Left renal cortex interstitium (tissue), 4 donors: Measurements from ENCODE around the gene FKBP3. TPM values are rescaled to one million over a fixed set of nuclear protein-coding genes. Genes with fewer than 3 reads are reported as not detected.
"Not testable (repeated sequence)": the region's sequence is repeated elsewhere in the genome, so short reads cannot be mapped to it uniquely, and the experiment has no call there.

ENCODE experiments used
- DNase-seq, 4 donors: peaks; one replicate each; pipeline ENCODE4 v3.0.0-alpha.2; 2013; ENCODE audit warnings: low read depth in 4 of 4, low spot score in 2 of 4, missing footprints in 1 of 4
- polyA plus RNA-seq, 4 donors: library from polyadenylated mRNA; unstranded; fragments of 120-200 nt; gene quantifications; one replicate each; pipeline ENCODE4 v1.2.1, GENCODE V29; 2013; ENCODE audit not compliant: insufficient read length in 4 of 4

Gene FKBP3
- 100 to 1,000 TPM; 117 to 136 (median 127) TPM for polyA plus RNA-seq

- DNase-seq: peak; percentile 93 to 98 (median 94)
Observed at GRCh38 chr14:45134051-45134958, at the start of gene FKBP3. TSS of gene FKBP3 (minus strand) at chr14:45134481. CDS start at chr14:45134456, 25 bp downstream.

DNA sequence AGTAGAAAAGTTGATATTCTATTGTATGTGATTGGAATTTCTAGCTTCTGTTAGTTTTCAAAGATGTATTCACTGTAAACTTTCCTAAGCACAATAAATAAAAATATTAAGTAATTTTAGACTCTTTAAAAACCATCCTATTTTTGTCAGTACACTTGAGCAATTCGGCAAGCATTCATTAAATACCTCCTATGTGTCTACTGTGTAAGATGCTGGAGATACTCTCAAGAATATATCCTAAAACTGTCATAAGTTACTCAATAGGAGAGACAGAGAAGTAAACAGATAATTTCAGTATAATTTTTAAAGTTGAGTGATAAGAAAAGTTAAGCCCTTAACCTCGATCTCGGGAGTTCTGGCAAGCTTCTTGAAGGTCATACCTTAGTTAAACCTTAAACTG is 47.5 kb upstream of the FKBP3 start:
- no peak for DNase-seq

GRCh38 chr14:45181329-45181728 is 47.0 kb upstream of the FKBP3 start:
- DNase-seq: no peak

DNA sequence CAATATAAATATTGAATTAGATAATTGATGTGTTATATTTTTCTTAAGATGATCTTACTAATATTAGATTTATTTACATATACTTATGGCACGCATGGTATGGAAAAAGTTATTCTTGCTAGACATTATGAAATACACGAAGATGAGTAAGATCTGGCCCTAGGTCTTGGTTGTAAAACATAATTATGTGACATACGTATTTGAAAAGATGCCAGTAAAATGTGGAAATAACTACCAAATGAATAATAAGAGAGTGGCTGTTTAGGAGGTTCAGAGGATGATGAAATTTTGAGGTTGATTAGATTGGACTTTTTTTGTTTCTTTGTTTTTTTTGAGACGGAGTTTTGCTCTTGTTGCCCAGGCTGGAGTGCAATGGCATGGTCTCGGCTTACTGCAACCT is 42.8 kb upstream of the FKBP3 start:
- DNase-seq: no peak

- no peak for DNase-seq
Observed at GRCh38 chr14:45169906-45170305, 35.6 kb upstream of the FKBP3 start.

- DNase-seq: no peak
Observed at GRCh38 chr14:45156067-45156466, 21.8 kb upstream of the FKBP3 start.

DNA sequence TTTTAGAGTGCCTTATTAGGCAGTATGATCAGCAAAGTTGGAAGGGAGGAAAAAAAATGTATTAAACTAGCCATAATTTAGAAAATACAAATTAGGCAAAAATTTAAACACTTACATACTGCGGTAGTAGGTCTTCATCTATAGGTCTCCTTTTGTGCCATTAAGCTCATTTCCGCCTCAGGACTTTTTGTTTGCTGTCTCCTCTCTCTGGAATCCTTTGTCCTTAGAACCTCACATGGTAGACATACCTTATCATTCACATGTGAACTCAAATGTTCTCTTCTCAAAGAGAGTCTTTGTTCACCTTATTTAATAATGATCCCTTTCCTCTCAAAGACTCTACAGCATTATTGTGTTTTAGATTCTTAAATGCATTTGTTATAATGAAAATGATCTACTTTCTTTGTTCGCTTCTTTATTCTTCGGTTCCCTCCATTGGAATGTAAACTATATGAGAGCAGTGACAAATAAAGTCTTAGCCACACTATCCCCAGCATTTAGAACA is 16.2 kb upstream of the FKBP3 start:
- DNase-seq: no peak

GRCh38 chr14:45149602-45150001 is 15.3 kb upstream of the FKBP3 start:
- DNase-seq: no peak

DNA sequence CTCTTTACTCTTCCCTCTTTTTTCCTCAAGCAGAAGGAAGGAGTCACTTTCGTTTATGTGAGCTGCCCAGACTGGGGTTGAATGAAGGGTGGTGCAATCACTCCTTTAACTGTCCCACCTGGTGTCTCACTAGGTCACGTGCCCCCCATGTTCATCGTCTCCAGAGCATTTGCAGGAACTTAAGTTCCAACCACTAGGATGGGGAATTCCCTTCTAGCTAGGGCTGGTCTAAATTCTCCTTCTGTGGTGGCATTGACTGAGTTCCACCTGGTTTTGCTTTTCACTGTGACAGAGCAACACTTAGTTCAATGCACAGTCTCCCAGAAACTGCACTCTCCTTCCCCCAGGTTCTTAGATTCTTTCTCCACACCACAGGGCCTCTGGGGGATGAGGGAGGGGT is 10.9 kb upstream of the FKBP3 start:
- no peak for DNase-seq

DNA sequence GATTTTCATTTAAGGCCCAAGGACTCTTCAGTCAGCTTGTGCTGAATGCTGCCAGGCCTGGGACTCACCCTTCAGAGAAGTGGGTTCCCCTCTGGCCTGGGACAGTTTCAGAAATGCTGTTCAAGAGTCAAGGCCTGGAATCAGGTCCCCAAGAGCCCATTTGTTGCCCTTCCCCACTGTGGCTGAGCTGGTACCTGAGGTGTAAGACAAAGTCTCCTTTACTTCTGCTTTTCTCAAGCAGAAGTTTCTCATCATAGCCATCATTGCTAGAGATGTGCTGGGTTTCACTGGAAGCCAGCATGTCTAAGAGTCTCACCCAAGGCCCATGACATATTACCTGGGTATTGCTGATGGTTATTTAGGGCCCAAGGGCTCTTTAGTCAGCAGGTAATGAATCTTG is 10.4 kb upstream of the FKBP3 start:
- DNase-seq: no peak

GRCh38 chr14:45142083-45142482 is 7.8 kb upstream of the FKBP3 start:
- DNase-seq: not testable (repeated sequence)

DNA sequence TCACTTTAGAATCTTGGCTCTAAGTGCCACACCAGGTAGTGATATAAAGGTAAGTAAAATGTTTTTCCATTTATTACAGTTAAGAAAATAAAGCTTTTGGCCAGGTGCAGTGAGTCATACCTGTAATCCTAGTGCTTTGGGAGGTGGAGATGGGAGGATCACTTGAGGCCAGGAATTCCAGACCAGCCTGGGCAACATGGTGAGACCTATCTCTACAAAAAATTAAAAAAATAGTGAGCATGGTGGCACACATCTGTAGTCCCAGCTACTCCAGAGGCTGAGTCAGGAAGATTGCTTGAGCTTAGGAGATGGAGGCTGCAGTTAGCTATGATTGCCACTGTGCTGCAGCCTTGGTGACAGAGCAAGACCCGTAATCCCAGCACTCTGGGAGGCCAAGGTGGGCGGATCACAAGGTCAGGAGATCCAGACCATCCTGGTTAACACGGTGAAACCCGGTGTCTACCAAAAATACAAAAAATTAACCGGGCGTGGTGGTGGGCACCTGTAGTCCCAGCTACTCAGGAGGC is 6.4 kb upstream of the FKBP3 start:
- no peak for DNase-seq

- peak in 1 of 4 donors; percentile 0 for DNase-seq
Observed at GRCh38 chr14:45136399-45136798, 2.1 kb upstream of the FKBP3 start.

GRCh38 chr14:45135659-45136395 is 1.5 kb upstream of the FKBP3 start, which contains the start of gene FANCM:
TSS of gene FANCM (plus strand) at chr14:45135930. CDS start at chr14:45136032, 102 bp downstream.
- DNase-seq: peak; percentile 92 to 99 (median 96)

GRCh38 chr14:45135156-45135555 is 875 bp upstream of the FKBP3 start:
- DNase-seq: peak in 1 of 4 donors; percentile 22

DNA sequence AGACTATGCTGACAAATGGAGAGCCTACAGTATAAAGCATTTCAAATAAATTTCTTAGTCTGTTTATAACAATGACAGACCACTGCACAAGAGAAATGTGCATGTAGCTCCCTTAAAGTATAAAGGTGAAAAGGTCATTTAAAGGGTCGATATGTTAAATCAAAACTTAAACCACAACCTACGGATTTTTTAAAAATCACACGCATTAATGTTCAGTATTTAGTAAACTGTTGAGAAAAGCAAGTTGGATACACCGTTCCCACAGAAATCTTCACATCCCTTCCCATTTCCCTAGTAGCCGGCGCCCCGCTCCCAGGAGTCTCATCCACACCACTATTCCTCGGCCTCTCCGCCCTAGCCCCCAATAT is 614 bp downstream of the FKBP3 start:
- peak in 1 of 4 donors; percentile 2 for DNase-seq

- no peak for DNase-seq
Observed at GRCh38 chr14:45128963-45129629, 5.2 kb downstream of the FKBP3 start.

DNA sequence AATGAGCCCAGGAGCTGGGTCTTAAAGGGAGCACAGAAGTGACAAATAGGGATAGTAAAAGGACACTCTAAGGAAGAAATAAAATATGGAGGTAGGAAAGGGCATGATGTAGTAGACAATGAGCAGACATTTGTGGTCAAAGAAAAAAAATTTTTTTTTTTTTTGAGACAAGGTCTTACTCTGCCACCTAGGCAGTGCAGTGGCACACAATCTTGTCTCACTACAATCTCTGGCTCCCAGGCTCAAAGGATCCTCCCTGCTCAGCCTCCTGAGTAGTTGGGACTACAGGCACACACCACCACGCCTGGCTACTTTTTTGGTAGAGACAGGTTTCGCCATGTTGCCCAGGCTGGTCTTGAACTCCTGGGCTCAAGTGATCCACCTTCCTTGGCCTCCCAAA is 8.5 kb downstream of the FKBP3 start:
- no peak for DNase-seq

- DNase-seq: no peak
Observed at GRCh38 chr14:45123271-45123670, 11.0 kb downstream of the FKBP3 start.

DNA sequence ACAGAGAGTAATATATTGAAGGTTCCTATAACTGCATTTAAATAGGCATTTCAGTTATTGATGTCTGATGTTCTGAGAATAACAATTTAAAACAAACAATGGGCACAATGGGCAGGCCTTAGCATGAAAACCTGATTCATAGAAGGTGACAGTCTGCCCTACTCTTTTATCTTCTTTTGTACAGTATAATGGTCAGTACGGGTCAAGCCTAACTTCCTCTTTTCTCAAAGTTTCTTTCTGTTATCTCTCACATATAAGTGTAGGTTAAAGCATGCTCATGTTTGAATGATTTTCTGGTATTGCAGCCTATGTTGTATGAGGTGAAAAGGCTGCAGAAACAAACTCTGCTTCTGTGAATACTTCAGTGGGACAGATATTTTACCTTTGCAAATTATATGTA is 14.2 kb downstream of the FKBP3 start:
- no peak for DNase-seq

- no peak for DNase-seq
Observed at GRCh38 chr14:45118594-45118993, 15.7 kb downstream of the FKBP3 start.
